Keratinocyte (primary cell): ENCODE data around the gene PRPSAP1.

ENCODE experiments used
- EZH2 ChIP-seq: IDR thresholded peaks from one replicate; pipeline ENCODE4 v1.6.1; 2012; ENCODE audit warnings: inconsistent platforms, mild to moderate bottlenecking, low read length, moderate library complexity
- TF ChIP-seq, protein P1 (sequence below), 3 experiments: IDR thresholded peaks in 1 of 3; conservative IDR thresholded peaks in 1 of 3; optimal IDR thresholded peaks in 1 of 3; 2 replicates in 2 of 3; 3 replicates in 1 of 3; pipeline versions ENCODE3 to v1.5.1; 2011; ENCODE audit warnings: low read length in 3 of 3, mild to moderate bottlenecking in 3 of 3, moderate library complexity in 2 of 3, control low read depth in 1 of 3, inconsistent platforms in 1 of 3; ENCODE audit not compliant: insufficient read depth in 2 of 3; ENCODE audit errors: extremely low read depth in 1 of 3

DNA sequence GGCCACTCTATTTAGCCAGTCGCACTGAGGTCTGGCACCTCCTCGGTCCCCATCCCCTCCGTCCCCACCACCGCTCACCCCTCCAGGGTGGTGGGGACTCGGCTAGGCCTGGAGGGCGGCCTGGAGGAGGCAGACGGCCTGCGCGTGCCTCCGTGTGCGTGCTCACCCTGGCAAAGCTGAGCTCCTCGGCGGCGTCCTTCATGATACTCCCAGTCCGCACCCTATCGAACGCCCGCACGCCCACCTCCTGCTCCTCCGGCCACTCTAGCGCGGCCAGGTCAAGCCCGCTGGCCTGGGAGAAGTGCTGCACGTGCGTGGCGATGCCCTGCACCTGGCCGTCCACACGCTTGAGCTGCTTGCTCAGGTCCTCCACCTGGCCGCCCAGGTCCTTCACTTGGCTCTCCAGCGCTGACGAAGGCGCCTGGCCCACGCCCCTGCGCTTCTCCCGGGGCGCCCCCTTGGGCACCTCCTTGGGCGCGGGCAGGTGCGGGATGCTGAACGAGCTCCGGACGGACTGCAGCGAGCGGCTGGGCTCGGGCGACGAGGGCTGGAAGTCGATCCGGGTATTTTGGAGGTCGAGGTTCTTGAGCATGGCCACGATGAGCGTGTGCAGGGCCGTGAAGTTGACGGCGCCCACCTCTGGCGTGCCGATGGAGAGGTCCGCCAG lies 46.3 kb downstream of the PRPSAP1 start:
- TF ChIP-seq, protein P1, sequence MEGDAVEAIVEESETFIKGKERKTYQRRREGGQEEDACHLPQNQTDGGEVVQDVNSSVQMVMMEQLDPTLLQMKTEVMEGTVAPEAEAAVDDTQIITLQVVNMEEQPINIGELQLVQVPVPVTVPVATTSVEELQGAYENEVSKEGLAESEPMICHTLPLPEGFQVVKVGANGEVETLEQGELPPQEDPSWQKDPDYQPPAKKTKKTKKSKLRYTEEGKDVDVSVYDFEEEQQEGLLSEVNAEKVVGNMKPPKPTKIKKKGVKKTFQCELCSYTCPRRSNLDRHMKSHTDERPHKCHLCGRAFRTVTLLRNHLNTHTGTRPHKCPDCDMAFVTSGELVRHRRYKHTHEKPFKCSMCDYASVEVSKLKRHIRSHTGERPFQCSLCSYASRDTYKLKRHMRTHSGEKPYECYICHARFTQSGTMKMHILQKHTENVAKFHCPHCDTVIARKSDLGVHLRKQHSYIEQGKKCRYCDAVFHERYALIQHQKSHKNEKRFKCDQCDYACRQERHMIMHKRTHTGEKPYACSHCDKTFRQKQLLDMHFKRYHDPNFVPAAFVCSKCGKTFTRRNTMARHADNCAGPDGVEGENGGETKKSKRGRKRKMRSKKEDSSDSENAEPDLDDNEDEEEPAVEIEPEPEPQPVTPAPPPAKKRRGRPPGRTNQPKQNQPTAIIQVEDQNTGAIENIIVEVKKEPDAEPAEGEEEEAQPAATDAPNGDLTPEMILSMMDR (optimal IDR thresholded peaks at IDR 0.05 in 1 of 3, IDR thresholded peaks at IDR 0.05 in 1 of 3, conservative IDR thresholded peaks at IDR 0.05 in 1 of 3; ENCODE audit: extremely low read depth in 1 of 3, insufficient read depth in 2 of 3, low read length in 3 of 3): no peak
- TF ChIP-seq EZH2: no peak
